HepG2 (cell line): Measurements from ENCODE around the gene ECSCR. TPM values are rescaled to one million over a fixed set of nuclear protein-coding genes. Genes with fewer than 3 reads are reported as not detected.

Experiments
- POLR2A ChIP-seq, 2 experiments: IDR thresholded peaks; 2 replicates each; pipeline ENCODE4 v1.6.1; 2011; ENCODE audit warnings: low read depth in 2 of 2, low read length in 2 of 2, mild to moderate bottlenecking in 1 of 2, moderate library complexity in 1 of 2; ENCODE audit not compliant: insufficient read depth in 1 of 2
- SP1 ChIP-seq, 2 experiments: fragments of 450-650 bp in 1 of 2; sonication (generic) in 1 of 2; formaldehyde crosslinking in 1 of 2; IDR thresholded peaks; 2 replicates each; pipeline versions ENCODE4 v1.4.0 to v1.6.1; 2016 to 2020; ENCODE audit warnings: missing genetic modification reagents in 1 of 2
- TBL1XR1 ChIP-seq: fragments of 150-350 bp; IDR thresholded peaks from 2 replicates; pipeline ENCODE4 v1.6.1; 2014; ENCODE audit warnings: borderline replicate concordance, low read length; ENCODE audit not compliant: partially characterized antibody
- TCF12 ChIP-seq, 2 experiments: fragments of 450-650 bp in 1 of 2; sonication (generic) in 1 of 2; formaldehyde crosslinking in 1 of 2; IDR thresholded peaks; 2 replicates each; pipeline versions ENCODE4 v1.6.1 to v1.8.0; 2017 to 2022; ENCODE audit warnings: antibody characterized with exemption in 1 of 2, mild to moderate bottlenecking in 1 of 2, missing genetic modification reagents in 1 of 2, moderate library complexity in 1 of 2
- TFE3 ChIP-seq: IDR thresholded peaks from 2 replicates; pipeline ENCODE4 v1.6.1; 2016
- TMF1 ChIP-seq: sonication (generic); formaldehyde crosslinking; IDR thresholded peaks from 2 replicates; pipeline ENCODE4 v1.8.1; 2022; ENCODE audit warnings: low read depth, missing genetic modification reagents
- ZBTB20 ChIP-seq: sonication (generic); formaldehyde crosslinking; IDR thresholded peaks from 2 replicates; pipeline ENCODE4 v1.8.1; 2023; ENCODE audit warnings: missing genetic modification reagents, low read depth, mild to moderate bottlenecking, borderline replicate concordance
- ZNF34 ChIP-seq: sonication (generic); formaldehyde crosslinking; IDR thresholded peaks from 2 replicates; pipeline ENCODE4 v1.4.0; 2020; ENCODE audit warnings: mild to moderate bottlenecking, missing genetic modification reagents, borderline replicate concordance
- ZNF382 ChIP-seq: sonication (generic); formaldehyde crosslinking; IDR thresholded peaks from 2 replicates; pipeline ENCODE4 v1.5.0; 2020; ENCODE audit warnings: missing genetic modification reagents, mild to moderate bottlenecking, borderline replicate concordance
- ZNF792 ChIP-seq: IDR thresholded peaks from 2 replicates; pipeline ENCODE4 v1.6.1; 2016
- polyA plus RNA-seq, 8 experiments: library from polyadenylated mRNA; depleted of rRNA in 3 of 8; stranded (reverse) in 7 of 8; unstranded in 1 of 8; fragments of >200 nt; fragmentation: Illumina TruSeq in 4 of 8; extraction: Trizol in 4 of 8; gene quantifications; 2 replicates each; pipeline versions ENCODE4 v1.2.1 to v1.2.3, GENCODE V29; 2011 to 2016; ENCODE audit warnings: low read depth in 4 of 8, missing spikeins in 1 of 8, mixed read lengths in 1 of 8; ENCODE audit not compliant: insufficient read depth in 1 of 8
- total RNA-seq, 5 experiments: library from RNA; depleted of rRNA; stranded (reverse); fragments of >200 nt; fragmentation: Illumina TruSeq; extraction: Trizol; gene quantifications; 2 replicates each; pipeline ENCODE4 v1.2.3, GENCODE V29; 2016; ENCODE audit warnings: low read depth in 1 of 5
- TF ChIP-seq, protein P1 (sequence below): sonication (generic); formaldehyde crosslinking; IDR thresholded peaks from 2 replicates; pipeline ENCODE4 v1.4.0; 2020; ENCODE audit warnings: missing genetic modification reagents, borderline replicate concordance
- TF ChIP-seq, protein P2 (sequence below): sonication (generic); formaldehyde crosslinking; IDR thresholded peaks from 2 replicates; pipeline ENCODE4 v1.8.1; 2022; ENCODE audit warnings: low read depth, mild to moderate bottlenecking, missing genetic modification reagents
- TF ChIP-seq, protein P3 (sequence below): sonication (generic); formaldehyde crosslinking; IDR thresholded peaks from 2 replicates; pipeline ENCODE4 v1.4.0; 2020; ENCODE audit warnings: missing genetic modification reagents
- TF ChIP-seq, protein P4 (sequence below): sonication (generic); formaldehyde crosslinking; IDR thresholded peaks from 2 replicates; pipeline ENCODE4 v1.4.0; 2020; ENCODE audit warnings: mild to moderate bottlenecking, missing genetic modification reagents

The ECSCR gene
- total and polyA plus RNA-seq, 2 of the 13 experiments (the other 11 are each of a cell fraction or from before 2014, with no cell fraction given): 0.18 TPM; not detected in 1

DNA sequence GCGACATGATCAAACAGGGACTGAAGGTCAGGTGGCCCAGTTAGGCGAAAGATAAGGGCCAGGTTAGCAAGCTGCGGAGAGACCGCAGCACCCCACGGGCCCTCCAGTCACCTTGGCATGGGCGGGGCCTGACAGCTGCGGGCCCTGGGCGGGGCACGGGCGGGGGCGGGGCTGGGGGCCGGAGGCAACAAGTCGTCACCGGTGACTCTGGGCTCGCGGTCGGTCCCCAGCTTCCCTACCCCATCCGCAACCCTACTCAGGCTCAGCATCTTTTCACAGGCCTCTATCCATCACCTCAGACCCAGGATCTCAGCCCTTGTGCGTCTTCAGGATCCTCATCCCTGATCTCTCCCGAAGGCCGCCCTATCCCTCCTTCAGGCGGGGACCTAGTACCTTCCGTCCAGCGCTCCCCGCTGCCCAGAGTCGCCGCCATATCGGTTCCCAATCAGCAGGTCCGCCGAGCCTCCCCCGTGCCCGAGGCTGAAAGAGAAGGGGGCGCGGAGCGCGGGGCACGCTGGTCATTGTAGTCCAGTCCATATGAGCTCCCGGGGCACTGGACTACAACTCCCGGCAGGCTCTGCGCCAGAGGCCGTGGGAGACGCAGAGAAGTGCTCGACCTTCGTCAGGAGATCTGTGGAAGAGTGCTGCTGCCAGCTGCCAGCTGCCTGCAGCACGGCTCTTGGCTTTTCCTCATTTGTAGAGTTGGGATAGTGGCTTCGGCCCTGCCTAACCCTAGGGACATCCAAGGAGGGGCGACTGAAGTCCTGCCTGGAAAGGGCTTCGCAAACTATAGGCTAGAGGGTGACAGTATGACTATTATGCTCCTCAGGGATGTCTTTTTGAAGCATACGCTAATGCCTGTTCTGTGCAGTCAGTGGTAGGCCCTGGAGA, 23.3 kb downstream of the ECSCR start, which contains the start of gene DNAJC18 (continued):
- TF ChIP-seq SP1 (IDR thresholded peaks at IDR 0.05): no peak
- TF ChIP-seq SP1 (CRISPR knock-in tag; IDR thresholded peaks at IDR 0.05): peak; percentile 22; the same call in 1 of the 2 replicates
- no peak for TF ChIP-seq TMF1 (CRISPR knock-in tag)
- TF ChIP-seq ZBTB20: no peak
- no peak for TF ChIP-seq TCF12 (IDR thresholded peaks at IDR 0.05)
- no peak for TF ChIP-seq TCF12 (CRISPR knock-in tag; IDR thresholded peaks at IDR 0.05)
- no peak for TF ChIP-seq ZNF382
- 0 out of 2 replicates have a peak, but pooled peaks have one; percentile 24 for TF ChIP-seq ZNF792 (CRISPR knock-in tag)
- TF ChIP-seq POLR2A (IDR thresholded peaks at IDR 0.05; ENCODE audit: insufficient read depth in 1 of 2, low read depth in 2 of 2, low read length in 2 of 2): peak; percentile 35 to 80; a peak in 3 of 4 replicates
- TF ChIP-seq, protein P1, sequence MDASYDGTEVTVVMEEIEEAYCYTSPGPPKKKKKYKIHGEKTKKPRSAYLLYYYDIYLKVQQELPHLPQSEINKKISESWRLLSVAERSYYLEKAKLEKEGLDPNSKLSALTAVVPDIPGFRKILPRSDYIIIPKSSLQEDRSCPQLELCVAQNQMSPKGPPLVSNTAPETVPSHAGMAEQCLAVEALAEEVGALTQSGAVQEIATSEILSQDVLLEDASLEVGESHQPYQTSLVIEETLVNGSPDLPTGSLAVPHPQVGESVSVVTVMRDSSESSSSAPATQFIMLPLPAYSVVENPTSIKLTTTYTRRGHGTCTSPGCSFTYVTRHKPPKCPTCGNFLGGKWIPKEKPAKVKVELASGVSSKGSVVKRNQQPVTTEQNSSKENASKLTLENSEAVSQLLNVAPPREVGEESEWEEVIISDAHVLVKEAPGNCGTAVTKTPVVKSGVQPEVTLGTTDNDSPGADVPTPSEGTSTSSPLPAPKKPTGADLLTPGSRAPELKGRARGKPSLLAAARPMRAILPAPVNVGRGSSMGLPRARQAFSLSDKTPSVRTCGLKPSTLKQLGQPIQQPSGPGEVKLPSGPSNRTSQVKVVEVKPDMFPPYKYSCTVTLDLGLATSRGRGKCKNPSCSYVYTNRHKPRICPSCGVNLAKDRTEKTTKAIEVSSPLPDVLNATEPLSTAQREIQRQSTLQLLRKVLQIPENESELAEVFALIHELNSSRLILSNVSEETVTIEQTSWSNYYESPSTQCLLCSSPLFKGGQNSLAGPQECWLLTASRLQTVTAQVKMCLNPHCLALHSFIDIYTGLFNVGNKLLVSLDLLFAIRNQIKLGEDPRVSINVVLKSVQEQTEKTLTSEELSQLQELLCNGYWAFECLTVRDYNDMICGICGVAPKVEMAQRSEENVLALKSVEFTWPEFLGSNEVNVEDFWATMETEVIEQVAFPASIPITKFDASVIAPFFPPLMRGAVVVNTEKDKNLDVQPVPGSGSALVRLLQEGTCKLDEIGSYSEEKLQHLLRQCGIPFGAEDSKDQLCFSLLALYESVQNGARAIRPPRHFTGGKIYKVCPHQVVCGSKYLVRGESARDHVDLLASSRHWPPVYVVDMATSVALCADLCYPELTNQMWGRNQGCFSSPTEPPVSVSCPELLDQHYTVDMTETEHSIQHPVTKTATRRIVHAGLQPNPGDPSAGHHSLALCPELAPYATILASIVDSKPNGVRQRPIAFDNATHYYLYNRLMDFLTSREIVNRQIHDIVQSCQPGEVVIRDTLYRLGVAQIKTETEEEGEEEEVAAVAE (CRISPR knock-in tag): peak; percentile 47; the same call in 1 of the 2 replicates
- no peak; the same call in 1 of the 2 replicates for TF ChIP-seq TFE3 (CRISPR knock-in tag)
- TF ChIP-seq, protein P2, sequence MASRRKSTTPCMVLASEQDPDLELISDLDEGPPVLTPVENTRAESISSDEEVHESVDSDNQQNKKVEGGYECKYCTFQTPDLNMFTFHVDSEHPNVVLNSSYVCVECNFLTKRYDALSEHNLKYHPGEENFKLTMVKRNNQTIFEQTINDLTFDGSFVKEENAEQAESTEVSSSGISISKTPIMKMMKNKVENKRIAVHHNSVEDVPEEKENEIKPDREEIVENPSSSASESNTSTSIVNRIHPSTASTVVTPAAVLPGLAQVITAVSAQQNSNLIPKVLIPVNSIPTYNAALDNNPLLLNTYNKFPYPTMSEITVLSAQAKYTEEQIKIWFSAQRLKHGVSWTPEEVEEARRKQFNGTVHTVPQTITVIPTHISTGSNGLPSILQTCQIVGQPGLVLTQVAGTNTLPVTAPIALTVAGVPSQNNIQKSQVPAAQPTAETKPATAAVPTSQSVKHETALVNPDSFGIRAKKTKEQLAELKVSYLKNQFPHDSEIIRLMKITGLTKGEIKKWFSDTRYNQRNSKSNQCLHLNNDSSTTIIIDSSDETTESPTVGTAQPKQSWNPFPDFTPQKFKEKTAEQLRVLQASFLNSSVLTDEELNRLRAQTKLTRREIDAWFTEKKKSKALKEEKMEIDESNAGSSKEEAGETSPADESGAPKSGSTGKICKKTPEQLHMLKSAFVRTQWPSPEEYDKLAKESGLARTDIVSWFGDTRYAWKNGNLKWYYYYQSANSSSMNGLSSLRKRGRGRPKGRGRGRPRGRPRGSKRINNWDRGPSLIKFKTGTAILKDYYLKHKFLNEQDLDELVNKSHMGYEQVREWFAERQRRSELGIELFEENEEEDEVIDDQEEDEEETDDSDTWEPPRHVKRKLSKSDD: peak; percentile 53; the same call in 1 of the 2 replicates
- no peak for TF ChIP-seq TBL1XR1
- TF ChIP-seq ZNF34 (CRISPR knock-in tag): no peak
- TF ChIP-seq, protein P3, sequence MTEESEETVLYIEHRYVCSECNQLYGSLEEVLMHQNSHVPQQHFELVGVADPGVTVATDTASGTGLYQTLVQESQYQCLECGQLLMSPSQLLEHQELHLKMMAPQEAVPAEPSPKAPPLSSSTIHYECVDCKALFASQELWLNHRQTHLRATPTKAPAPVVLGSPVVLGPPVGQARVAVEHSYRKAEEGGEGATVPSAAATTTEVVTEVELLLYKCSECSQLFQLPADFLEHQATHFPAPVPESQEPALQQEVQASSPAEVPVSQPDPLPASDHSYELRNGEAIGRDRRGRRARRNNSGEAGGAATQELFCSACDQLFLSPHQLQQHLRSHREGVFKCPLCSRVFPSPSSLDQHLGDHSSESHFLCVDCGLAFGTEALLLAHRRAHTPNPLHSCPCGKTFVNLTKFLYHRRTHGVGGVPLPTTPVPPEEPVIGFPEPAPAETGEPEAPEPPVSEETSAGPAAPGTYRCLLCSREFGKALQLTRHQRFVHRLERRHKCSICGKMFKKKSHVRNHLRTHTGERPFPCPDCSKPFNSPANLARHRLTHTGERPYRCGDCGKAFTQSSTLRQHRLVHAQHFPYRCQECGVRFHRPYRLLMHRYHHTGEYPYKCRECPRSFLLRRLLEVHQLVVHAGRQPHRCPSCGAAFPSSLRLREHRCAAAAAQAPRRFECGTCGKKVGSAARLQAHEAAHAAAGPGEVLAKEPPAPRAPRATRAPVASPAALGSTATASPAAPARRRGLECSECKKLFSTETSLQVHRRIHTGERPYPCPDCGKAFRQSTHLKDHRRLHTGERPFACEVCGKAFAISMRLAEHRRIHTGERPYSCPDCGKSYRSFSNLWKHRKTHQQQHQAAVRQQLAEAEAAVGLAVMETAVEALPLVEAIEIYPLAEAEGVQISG: peak; percentile 90
- TF ChIP-seq, protein P4, sequence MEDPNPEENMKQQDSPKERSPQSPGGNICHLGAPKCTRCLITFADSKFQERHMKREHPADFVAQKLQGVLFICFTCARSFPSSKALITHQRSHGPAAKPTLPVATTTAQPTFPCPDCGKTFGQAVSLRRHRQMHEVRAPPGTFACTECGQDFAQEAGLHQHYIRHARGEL: no peak
